Ovary (tissue), 3 donors: ENCODE measurements around the gene KLF13.

Experiments used
- CTCF ChIP-seq, 3 donors: fragments of 450-650 bp in 2 of 3; fragments of 200-600 bp in 1 of 3; IDR thresholded peaks; one replicate each; pipeline versions ENCODE4 v1.5.1 to v1.8.0; 2016 to 2022; ENCODE audit warnings: antibody characterized with exemption in 3 of 3, mild to moderate bottlenecking in 1 of 3
- EP300 ChIP-seq: sonication (generic); formaldehyde crosslinking; IDR thresholded peaks from one replicate; pipeline ENCODE4 v1.6.1; 2017; ENCODE audit warnings: antibody characterized with exemption
- POLR2A ChIP-seq: fragments of 450-650 bp; IDR thresholded peaks from one replicate; pipeline ENCODE4 v1.6.1; 2017; ENCODE audit warnings: antibody characterized with exemption, mild to moderate bottlenecking, moderate library complexity
- donor health status: DM: no; HTN: no; CAD: no.

- TF ChIP-seq CTCF (IDR thresholded peaks at IDR 0.05) (no peak), POLR2A (no peak), EP300 (no peak)
Observed at GRCh38 chr15:31294067-31294466, 32.6 kb upstream of the KLF13 start.
